Measurements from ENCODE around the gene DDX28. TPM values are rescaled to one million over a fixed set of nuclear protein-coding genes. Genes with fewer than 3 reads are reported as not detected.

The DDX28 gene
- total and polyA plus RNA-seq, 2 of the 4 experiments (the other 2 are of a cell fraction), result 9.2 to 10.0 TPM

DNA sequence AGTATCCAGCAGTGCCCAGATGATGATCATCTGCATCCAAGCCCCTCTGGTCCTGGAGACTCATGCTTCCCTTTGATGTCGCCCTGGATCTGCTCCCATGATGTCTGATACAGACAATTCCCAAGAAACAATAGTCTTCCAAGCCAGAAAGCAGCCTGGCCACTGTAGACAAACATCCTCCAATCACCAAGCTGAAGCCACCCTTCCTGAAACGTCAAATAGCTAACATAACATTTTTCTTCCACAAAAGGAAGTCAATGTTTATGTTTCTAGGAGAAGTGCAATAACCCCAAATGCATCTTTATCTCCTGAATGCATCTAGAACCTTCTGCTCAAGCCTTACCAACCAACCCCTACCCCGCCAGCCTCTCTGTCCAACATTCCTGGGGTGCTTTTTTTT is 22.6 kb downstream of the DDX28 start:
- 0 out of 3 replicates have a peak overlapping the region, but pooled peaks have one; percentile 14 for H2BK15ac ChIP-seq (ENCODE audit: low read depth, low read length)
- DNase-seq (no peak), ATAC-seq (ENCODE audit: low read depth) (peak; percentile 51; the same call in 1 of the 2 replicates)
- peaks cover 5% of the 10 kb centered on the region for H3K4me1 ChIP-seq (ENCODE audit: control insufficient read depth, insufficient read depth, low read length)
- 0 out of 2 replicates have a peak overlapping the region, but pooled peaks have one; percentile 19 for H3K9ac ChIP-seq (ENCODE audit: low read depth, low read length)
- H3K4ac ChIP-seq (ENCODE audit: low read depth, low read length), result 0 out of 2 replicates have a peak overlapping the region, but pooled peaks have one; percentile 46
- H3K9me3 ChIP-seq (ENCODE audit: control insufficient read depth, insufficient read depth, low read length), result no peaks in the 10 kb centered on the region
- 0 out of 2 replicates have a peak overlapping the region, but pooled peaks have one; percentile 20 for H3K4me2 ChIP-seq (ENCODE audit: low read depth, low read length)
- no peak overlapping the region for H3K56ac ChIP-seq (ENCODE audit: extremely low read depth, insufficient read depth, low read length)
- no peak overlapping the region for H3K4me3 ChIP-seq (ENCODE audit: insufficient read depth, low read depth, low read length)
- H3K27me3 ChIP-seq (ENCODE audit: control insufficient read depth, insufficient read depth, low read length), result no peaks in the 10 kb centered on the region
- intact Hi-C loops (cut with micrococcal nuclease), result no loop called here
- H2AK5ac ChIP-seq (ENCODE audit: low read depth, low read length), result no peak overlapping the region
- no peak overlapping the region for H2BK5ac ChIP-seq (ENCODE audit: low read depth, low read length, poor library complexity, severe bottlenecking)
- dilution Hi-C loops (cut with HindIII; ENCODE audit: low sequenced_read_pairs, unreplicated experiment), result no loop called here
- H4K91ac ChIP-seq (ENCODE audit: insufficient read depth, low read depth, low read length), result peak overlapping the region; percentile 8; the same call in 1 of the 2 replicates
- no peak overlapping the region for H3K18ac ChIP-seq (ENCODE audit: low read depth, low read length)
- no TSS peak for BruUV-seq (replicated peaks)
- WGBS, 2 experiments (ENCODE audit: extremely low coverage in 2 of 2, insufficient read length in 1 of 2), result no CpG with 5 or more reads among the region's 3 CpGs
- H3K23ac ChIP-seq (ENCODE audit: low read depth, low read length), result peak overlapping the region; percentile 23; the same call in 1 of the 2 replicates
- no peaks in the 10 kb centered on the region for H3K36me3 ChIP-seq (ENCODE audit: control insufficient read depth, insufficient read depth, low read length)
- H4K20me1 ChIP-seq (ENCODE audit: insufficient read depth, low read length), result no peaks in the 10 kb centered on the region
- CTCF ChIA-PET, result no interaction called here
- H3K79me1 ChIP-seq (ENCODE audit: low read depth in 1 of 2, low read length in 2 of 2), result no peaks in the 10 kb centered on the region
- peak overlapping the region; percentile 11 to 26; a peak in 2 of 4 replicates for H4K8ac ChIP-seq (ENCODE audit: low read depth in 2 of 2, low read length in 2 of 2)
- H3K27ac ChIP-seq (ENCODE audit: insufficient read depth, low read length), result no peak overlapping the region
- POLR2A ChIA-PET (ENCODE audit: unreplicated experiment), result no interaction called here
- peaks cover 14% of the 10 kb centered on the region for H3K9me1 ChIP-seq (ENCODE audit: insufficient read depth, low read length)
- no peak for TF ChIP-seq POLR2A (IDR thresholded peaks at IDR 0.05; ENCODE audit: low read depth, low read length)
- TF ChIP-seq CEBPB (IDR thresholded peaks at IDR 0.05; ENCODE audit: low read depth, low read length), result no peak
- TF ChIP-seq NFE2L2 (IDR thresholded peaks at IDR 0.05; ENCODE audit: low read depth, low read length), result no peak
- TF ChIP-seq, protein P1, sequence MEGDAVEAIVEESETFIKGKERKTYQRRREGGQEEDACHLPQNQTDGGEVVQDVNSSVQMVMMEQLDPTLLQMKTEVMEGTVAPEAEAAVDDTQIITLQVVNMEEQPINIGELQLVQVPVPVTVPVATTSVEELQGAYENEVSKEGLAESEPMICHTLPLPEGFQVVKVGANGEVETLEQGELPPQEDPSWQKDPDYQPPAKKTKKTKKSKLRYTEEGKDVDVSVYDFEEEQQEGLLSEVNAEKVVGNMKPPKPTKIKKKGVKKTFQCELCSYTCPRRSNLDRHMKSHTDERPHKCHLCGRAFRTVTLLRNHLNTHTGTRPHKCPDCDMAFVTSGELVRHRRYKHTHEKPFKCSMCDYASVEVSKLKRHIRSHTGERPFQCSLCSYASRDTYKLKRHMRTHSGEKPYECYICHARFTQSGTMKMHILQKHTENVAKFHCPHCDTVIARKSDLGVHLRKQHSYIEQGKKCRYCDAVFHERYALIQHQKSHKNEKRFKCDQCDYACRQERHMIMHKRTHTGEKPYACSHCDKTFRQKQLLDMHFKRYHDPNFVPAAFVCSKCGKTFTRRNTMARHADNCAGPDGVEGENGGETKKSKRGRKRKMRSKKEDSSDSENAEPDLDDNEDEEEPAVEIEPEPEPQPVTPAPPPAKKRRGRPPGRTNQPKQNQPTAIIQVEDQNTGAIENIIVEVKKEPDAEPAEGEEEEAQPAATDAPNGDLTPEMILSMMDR (conservative IDR thresholded peaks at IDR 0.05; ENCODE audit: low read depth, low read length), result no peak
- no peak for TF ChIP-seq RCOR1 (IDR thresholded peaks at IDR 0.05; ENCODE audit: insufficient replicate concordance, low read length)
- TF ChIP-seq RAD21 (IDR thresholded peaks at IDR 0.05; ENCODE audit: low read length), result no peak
- no peak for TF ChIP-seq SMC3 (IDR thresholded peaks at IDR 0.05; ENCODE audit: low read depth, low read length)
- no peak for TF ChIP-seq RFX5 (IDR thresholded peaks at IDR 0.05; ENCODE audit: low read depth, low read length)
- TF ChIP-seq MAFK (IDR thresholded peaks at IDR 0.05; ENCODE audit: low read depth, low read length), result no peak
- TF ChIP-seq, protein P2, sequence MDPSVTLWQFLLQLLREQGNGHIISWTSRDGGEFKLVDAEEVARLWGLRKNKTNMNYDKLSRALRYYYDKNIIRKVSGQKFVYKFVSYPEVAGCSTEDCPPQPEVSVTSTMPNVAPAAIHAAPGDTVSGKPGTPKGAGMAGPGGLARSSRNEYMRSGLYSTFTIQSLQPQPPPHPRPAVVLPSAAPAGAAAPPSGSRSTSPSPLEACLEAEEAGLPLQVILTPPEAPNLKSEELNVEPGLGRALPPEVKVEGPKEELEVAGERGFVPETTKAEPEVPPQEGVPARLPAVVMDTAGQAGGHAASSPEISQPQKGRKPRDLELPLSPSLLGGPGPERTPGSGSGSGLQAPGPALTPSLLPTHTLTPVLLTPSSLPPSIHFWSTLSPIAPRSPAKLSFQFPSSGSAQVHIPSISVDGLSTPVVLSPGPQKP (IDR thresholded peaks at IDR 0.05; ENCODE audit: borderline replicate concordance, low read depth, low read length), result no peak
- no peak for TF ChIP-seq BHLHE40 (IDR thresholded peaks at IDR 0.05; ENCODE audit: low read depth, low read length)
- TF ChIP-seq MAZ (IDR thresholded peaks at IDR 0.05; ENCODE audit: borderline replicate concordance, low read depth, low read length), result no peak
- TF ChIP-seq MXI1 (IDR thresholded peaks at IDR 0.05; ENCODE audit: borderline replicate concordance, low read depth, low read length), result no peak
- TF ChIP-seq, protein P3, sequence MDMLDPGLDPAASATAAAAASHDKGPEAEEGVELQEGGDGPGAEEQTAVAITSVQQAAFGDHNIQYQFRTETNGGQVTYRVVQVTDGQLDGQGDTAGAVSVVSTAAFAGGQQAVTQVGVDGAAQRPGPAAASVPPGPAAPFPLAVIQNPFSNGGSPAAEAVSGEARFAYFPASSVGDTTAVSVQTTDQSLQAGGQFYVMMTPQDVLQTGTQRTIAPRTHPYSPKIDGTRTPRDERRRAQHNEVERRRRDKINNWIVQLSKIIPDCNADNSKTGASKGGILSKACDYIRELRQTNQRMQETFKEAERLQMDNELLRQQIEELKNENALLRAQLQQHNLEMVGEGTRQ (IDR thresholded peaks at IDR 0.05; ENCODE audit: low read depth, low read length), result no peak
- TF ChIP-seq FOS (IDR thresholded peaks at IDR 0.05; ENCODE audit: low read depth, low read length), result no peak
- no peak for TF ChIP-seq CHD1 (IDR thresholded peaks at IDR 0.05; ENCODE audit: low read depth, low read length)
- peak overlapping the region; percentile 63 for H2AFZ ChIP-seq (replicated peaks; ENCODE audit: low read length, poor library complexity)
- in situ Hi-C loops (cut with MboI; ENCODE audit: low sequenced_read_pairs), result no loop called here
- 0 out of 2 replicates have a peak overlapping the region, but pooled peaks have one; percentile 0 for H2BK20ac ChIP-seq (ENCODE audit: low read depth, low read length)
- no peak overlapping the region for H2AK9ac ChIP-seq (replicated peaks; ENCODE audit: low read depth, low read length, poor library complexity)
- H3K14ac ChIP-seq (replicated peaks; ENCODE audit: low read depth, low read length), result peak overlapping the region; percentile 52; the same call in 1 of the 2 replicates
- H4K5ac ChIP-seq (ENCODE audit: low read depth, low read length), result 0 out of 2 replicates have a peak overlapping the region, but pooled peaks have one; percentile 13
- peak overlapping the region; percentile 6 for H2BK120ac ChIP-seq (ENCODE audit: low read depth, low read length)
